Neuronal stem cell (in vitro differentiated cells): ENCODE results near the gene PIAS2.
"Not testable (repeated sequence)": the region's sequence is repeated elsewhere in the genome, so short reads cannot be mapped to it uniquely, and the experiment has no call there.

Experiments
- DNase-seq: peaks from one replicate; pipeline ENCODE4 v3.0.0-alpha.2; 2013; ENCODE audit warnings: low spot score
- H2AFZ ChIP-seq: one replicate; pipeline ENCODE4 v1.6.1; 2013; ENCODE audit warnings: mild to moderate bottlenecking, low read length, inconsistent platforms
- H2AK5ac ChIP-seq: 2 replicates; pipeline ENCODE4 v1.6.1; 2013; ENCODE audit warnings: low read depth, mild to moderate bottlenecking, inconsistent platforms, low read length, moderate library complexity, mixed read lengths
- H2BK120ac ChIP-seq: 2 replicates; pipeline ENCODE4 v1.6.1; 2013; ENCODE audit warnings: low read depth, mild to moderate bottlenecking, inconsistent platforms, low read length, moderate library complexity, mixed read lengths
- H2BK12ac ChIP-seq: one replicate; pipeline ENCODE4 v1.6.1; 2013; ENCODE audit warnings: low read length, inconsistent platforms
- H2BK15ac ChIP-seq: 2 replicates; pipeline ENCODE4 v1.6.1; 2013; ENCODE audit warnings: mild to moderate bottlenecking, low read length, inconsistent platforms, mixed read lengths
- H2BK5ac ChIP-seq: one replicate; pipeline ENCODE4 v1.6.1; 2013; ENCODE audit warnings: inconsistent platforms, mild to moderate bottlenecking, low read length, moderate library complexity
- H3K14ac ChIP-seq: one replicate; pipeline ENCODE4 v1.6.1; 2013; ENCODE audit warnings: low read length, inconsistent platforms
- H3K18ac ChIP-seq: 2 replicates; pipeline ENCODE4 v1.6.1; 2013; ENCODE audit warnings: low read length, inconsistent platforms
- H3K23ac ChIP-seq: 2 replicates; pipeline ENCODE4 v1.6.1; 2013; ENCODE audit warnings: low read depth, mild to moderate bottlenecking, mixed read lengths, low read length, inconsistent platforms; ENCODE audit not compliant: poor library complexity
- H3K27ac ChIP-seq: replicated peaks from 3 replicates; pipeline ENCODE4 v1.5.1; 2013; ENCODE audit warnings: low read length, inconsistent platforms
- H3K27me3 ChIP-seq, 3 experiments: 2 replicates each; pipeline ENCODE4 v1.6.1; 2013; ENCODE audit warnings: low read length in 3 of 3, mild to moderate bottlenecking in 2 of 3, inconsistent platforms in 1 of 3, low read depth in 1 of 3, mixed read lengths in 1 of 3, moderate library complexity in 1 of 3; ENCODE audit not compliant: control insufficient read depth in 3 of 3, insufficient read depth in 3 of 3
- H3K36me3 ChIP-seq, 2 donors: replicated peaks in 1 of 2; 2 replicates each; pipeline ENCODE4 v1.6.1; 2013; ENCODE audit warnings: low read length in 2 of 2; ENCODE audit not compliant: control insufficient read depth in 2 of 2, insufficient read depth in 2 of 2
- H3K4ac ChIP-seq: 2 replicates; pipeline ENCODE4 v1.6.1; 2013; ENCODE audit warnings: inconsistent platforms, mild to moderate bottlenecking, low read length, moderate library complexity
- H3K4me1 ChIP-seq, 2 donors: 1 replicate in 1 of 2; 2 replicates in 1 of 2; pipeline ENCODE4 v1.6.1; 2013; ENCODE audit warnings: low read length in 2 of 2, low read depth in 1 of 2; ENCODE audit not compliant: control insufficient read depth in 2 of 2, insufficient read depth in 1 of 2
- H3K4me2 ChIP-seq: one replicate; pipeline ENCODE4 v1.6.1; 2013; ENCODE audit warnings: mild to moderate bottlenecking, low read length, inconsistent platforms; ENCODE audit not compliant: insufficient read depth, poor library complexity, severe bottlenecking
- H3K4me3 ChIP-seq, 2 donors: 2 replicates each; pipeline ENCODE4 v1.5.1; 2013; ENCODE audit warnings: low read length in 2 of 2, mild to moderate bottlenecking in 2 of 2, inconsistent platforms in 1 of 2, moderate library complexity in 1 of 2
- H3K79me1 ChIP-seq: one replicate; pipeline ENCODE4 v1.6.1; 2013; ENCODE audit warnings: low read depth, mild to moderate bottlenecking, inconsistent platforms, low read length, moderate library complexity
- H3K9ac ChIP-seq: one replicate; pipeline ENCODE4 v1.6.1; 2013; ENCODE audit warnings: mild to moderate bottlenecking, low read depth, low read length, inconsistent platforms; ENCODE audit not compliant: poor library complexity
- H3K9me3 ChIP-seq, 2 donors: replicated peaks in 1 of 2; 2 replicates each; pipeline versions ENCODE3 to v1.6.1; 2013; ENCODE audit warnings: low read length in 2 of 2, mild to moderate bottlenecking in 2 of 2, inconsistent platforms in 1 of 2, low read depth in 1 of 2, mixed read lengths in 1 of 2, moderate library complexity in 1 of 2; ENCODE audit not compliant: control insufficient read depth in 2 of 2, insufficient read depth in 1 of 2
- H4K8ac ChIP-seq: one replicate; pipeline ENCODE4 v1.6.1; 2013; ENCODE audit warnings: low read depth, mild to moderate bottlenecking, inconsistent platforms, low read length, moderate library complexity
- H4K91ac ChIP-seq: one replicate; pipeline ENCODE4 v1.6.1; 2013; ENCODE audit warnings: low read length, low read depth, mild to moderate bottlenecking, inconsistent platforms; ENCODE audit not compliant: poor library complexity
- WGBS, 2 donors: extraction: QIAGEN DNeasy Blood & Tissue Kit; methylation state at CpG; one replicate each; pipeline ENCODE4 v1.1.7; 2013; ENCODE audit warnings: missing lambda C conversion rate in 2 of 2, mixed read lengths in 1 of 2; ENCODE audit not compliant: insufficient read length in 2 of 2, insufficient replicate concordance in 1 of 2; ENCODE audit errors: extremely low coverage in 2 of 2; 5-methylcytosine and 5-hydroxymethylcytosine counted together

PIAS2 gene

GRCh38 chr18:46832849-46833248 is 84.5 kb downstream of the PIAS2 start:
- Histone ChIP-seq H3K9ac (no peak overlapping the region), H3K18ac (no peak overlapping the region), H3K23ac (no peak overlapping the region), H2AK5ac (no peak overlapping the region), H2BK120ac (no peak overlapping the region), H3K79me1 (no peaks in the 10 kb centered on the region), H3K4me1 (peaks cover 0 to 2% of the 10 kb centered on the region in 2 donors), H3K36me3 (peaks cover 4 to 25% of the 10 kb centered on the region in 2 donors), H2AFZ (no peak overlapping the region), H3K4ac (no peak overlapping the region), H4K91ac (no peak overlapping the region), H3K27me3 (no peaks in the 10 kb centered on the region), H2BK5ac (no peak overlapping the region), H4K8ac (no peak overlapping the region), H2BK15ac (no peak overlapping the region), H3K4me3 (no peak overlapping the region), H3K27ac (no peak overlapping the region), H3K14ac (no peak overlapping the region), H3K9me3 (no peaks in the 10 kb centered on the region), H3K4me2 (no peak overlapping the region), H2BK12ac (no peak overlapping the region)
- no peak for DNase-seq
- no CpG with 5 or more reads among the region's 2 CpGs for WGBS, 2 donors

- not testable (repeated sequence) for H3K14ac ChIP-seq, H3K27ac ChIP-seq, H4K91ac ChIP-seq, H3K79me1 ChIP-seq, H2AK5ac ChIP-seq, H2BK120ac ChIP-seq, H3K27me3 ChIP-seq, H3K23ac ChIP-seq, H3K4me2 ChIP-seq, H3K9me3 ChIP-seq, H4K8ac ChIP-seq, H2BK5ac ChIP-seq, H3K4me1 ChIP-seq, H2BK12ac ChIP-seq, H3K4me3 ChIP-seq, DNase-seq, H2BK15ac ChIP-seq, H2AFZ ChIP-seq, H3K18ac ChIP-seq, H3K4ac ChIP-seq, H3K9ac ChIP-seq
- no CpG with 5 or more reads among the region's 5 CpGs for WGBS, 2 donors
- peaks cover 4 to 29% of the 10 kb centered on the region in 2 donors for H3K36me3 ChIP-seq
Observed at GRCh38 chr18:46832422-46832821, 84.9 kb downstream of the PIAS2 start.

GRCh38 chr18:46831434-46831833 is 85.9 kb downstream of the PIAS2 start:
- Histone ChIP-seq H4K91ac (no peak overlapping the region), H3K4me2 (no peak overlapping the region), H3K79me1 (no peaks in the 10 kb centered on the region), H3K23ac (no peak overlapping the region), H2AK5ac (no peak overlapping the region), H3K36me3 (peaks cover 4 to 36% of the 10 kb centered on the region in 2 donors), H4K8ac (no peak overlapping the region), H3K27me3 (no peaks in the 10 kb centered on the region), H2BK12ac (no peak overlapping the region), H2BK120ac (no peak overlapping the region), H3K14ac (no peak overlapping the region), H3K18ac (no peak overlapping the region), H2AFZ (no peak overlapping the region), H3K9me3 (no peaks in the 10 kb centered on the region), H3K4me1 (peaks cover 0 to 2% of the 10 kb centered on the region in 2 donors), H3K4ac (no peak overlapping the region), H3K4me3 (no peak overlapping the region), H2BK5ac (no peak overlapping the region), H3K9ac (no peak overlapping the region), H3K27ac (no peak overlapping the region), H2BK15ac (no peak overlapping the region)
- no peak for DNase-seq

- Histone ChIP-seq H3K4me3 (no peak overlapping the region), H2BK15ac (no peak overlapping the region), H2AK5ac (no peak overlapping the region), H2BK120ac (no peak overlapping the region), H3K18ac (no peak overlapping the region), H4K8ac (no peak overlapping the region), H3K4me1 (peaks cover 0 to 2% of the 10 kb centered on the region in 2 donors), H3K36me3 (peaks cover 5 to 37% of the 10 kb centered on the region in 2 donors), H3K9ac (no peak overlapping the region), H3K79me1 (no peaks in the 10 kb centered on the region), H3K14ac (no peak overlapping the region), H4K91ac (no peak overlapping the region), H3K4ac (no peak overlapping the region), H2BK5ac (no peak overlapping the region), H3K9me3 (no peaks in the 10 kb centered on the region), H2BK12ac (no peak overlapping the region), H2AFZ (no peak overlapping the region), H3K27me3 (no peaks in the 10 kb centered on the region), H3K27ac (no peak overlapping the region), H3K23ac (no peak overlapping the region), H3K4me2 (no peak overlapping the region)
- no peak for DNase-seq
Observed at GRCh38 chr18:46830633-46831032, 86.7 kb downstream of the PIAS2 start.
